Thyroid gland (tissue), 4 donors: Measurements from ENCODE around the gene TNS3.

ENCODE experiments used
- CTCF ChIP-seq, 6 experiments: fragments of 200-600 bp in 3 of 6; fragments of 450-650 bp in 3 of 6; sonication (generic) in 3 of 6; IDR thresholded peaks; one replicate each; pipeline ENCODE4 v1.5.1; 2016 to 2019; ENCODE audit warnings: antibody characterized with exemption in 6 of 6, mild to moderate bottlenecking in 2 of 6, inconsistent platforms in 1 of 6, moderate library complexity in 1 of 6
- POLR2A ChIP-seq, 2 donors: fragments of 450-650 bp; IDR thresholded peaks; one replicate each; pipeline ENCODE4 v1.6.1; 2017; ENCODE audit warnings: antibody characterized with exemption in 2 of 2, mild to moderate bottlenecking in 2 of 2, moderate library complexity in 1 of 2

- TF ChIP-seq CTCF (IDR thresholded peaks at IDR 0.05) (no peak), POLR2A (IDR thresholded peaks at IDR 0.05) (no peak)
Observed at GRCh38 chr7:47513741-47514241, 68.1 kb downstream of the TNS3 start.
